Mesendoderm (in vitro differentiated cells): Measurements from ENCODE around the gene DDX49.

Experiments used
- DNase-seq: peaks from one replicate; pipeline ENCODE4 v3.0.0; 2013
- H2AK5ac ChIP-seq: 2 replicates; pipeline ENCODE4 v1.6.1; 2013; ENCODE audit warnings: low read length, inconsistent platforms
- H2BK120ac ChIP-seq: 2 replicates; pipeline ENCODE4 v1.6.1; 2013; ENCODE audit warnings: low read depth, mild to moderate bottlenecking, low read length, moderate library complexity, mixed read lengths
- H2BK15ac ChIP-seq: replicated peaks from 2 replicates; pipeline ENCODE4 v1.6.1; 2013; ENCODE audit warnings: low read depth, mild to moderate bottlenecking, moderate library complexity
- H2BK5ac ChIP-seq: 2 replicates; pipeline ENCODE4 v1.6.1; 2013; ENCODE audit warnings: low read length, inconsistent platforms
- H3K18ac ChIP-seq: 2 replicates; pipeline ENCODE4 v1.6.1; 2013; ENCODE audit warnings: mild to moderate bottlenecking, low read length, mixed read lengths
- H3K23ac ChIP-seq: one replicate; pipeline ENCODE4 v1.6.1; 2013; ENCODE audit warnings: low read length
- H3K27ac ChIP-seq: 2 replicates; pipeline ENCODE4 v1.5.1; 2013; ENCODE audit warnings: low read depth, mild to moderate bottlenecking, inconsistent platforms, low read length, moderate library complexity
- H3K27me3 ChIP-seq: 2 replicates; pipeline ENCODE4 v1.6.1; 2013; ENCODE audit warnings: low read length, control low read depth, mild to moderate bottlenecking, inconsistent platforms; ENCODE audit not compliant: insufficient read depth, poor library complexity
- H3K36me3 ChIP-seq: 2 replicates; pipeline ENCODE4 v1.6.1; 2013; ENCODE audit warnings: low read length, inconsistent platforms; ENCODE audit not compliant: control insufficient read depth, insufficient read depth
- H3K4ac ChIP-seq: one replicate; pipeline ENCODE4 v1.6.1; 2013; ENCODE audit warnings: low read depth, mild to moderate bottlenecking, low read length, moderate library complexity
- H3K4me1 ChIP-seq: 2 replicates; pipeline ENCODE4 v1.6.1; 2013; ENCODE audit warnings: low read depth, low read length, inconsistent platforms; ENCODE audit not compliant: control insufficient read depth
- H3K4me2 ChIP-seq: 2 replicates; pipeline ENCODE4 v1.6.1; 2013; ENCODE audit warnings: low read length
- H3K4me3 ChIP-seq: 2 replicates; pipeline ENCODE4 v1.5.1; 2013; ENCODE audit warnings: mild to moderate bottlenecking, low read length
- H3K56ac ChIP-seq: one replicate; pipeline ENCODE4 v1.6.1; 2013; ENCODE audit warnings: low read length
- H3K79me1 ChIP-seq: 2 replicates; pipeline ENCODE4 v1.6.1; 2013; ENCODE audit warnings: low read length, inconsistent platforms
- H3K79me2 ChIP-seq: 2 replicates; pipeline ENCODE4 v1.6.1; 2013; ENCODE audit warnings: mild to moderate bottlenecking, low read length; ENCODE audit not compliant: control insufficient read depth, insufficient read depth
- H3K9ac ChIP-seq: 2 replicates; pipeline ENCODE4 v1.6.1; 2013; ENCODE audit warnings: low read length, inconsistent platforms
- H4K5ac ChIP-seq: one replicate; pipeline ENCODE4 v1.6.1; 2013; ENCODE audit warnings: low read length
- H4K8ac ChIP-seq: one replicate; pipeline ENCODE4 v1.6.1; 2013; ENCODE audit warnings: low read depth, mild to moderate bottlenecking, control low read depth, low read length, moderate library complexity
- WGBS: extraction: QIAGEN DNeasy Blood & Tissue Kit; methylation state at CpG from one replicate; pipeline ENCODE4 v1.1.7; 2013; ENCODE audit warnings: low lambda C conversion rate, missing lambda C conversion rate; ENCODE audit not compliant: insufficient coverage; ENCODE audit errors: extremely low coverage; 5-methylcytosine and 5-hydroxymethylcytosine counted together

The DDX49 gene

GRCh38 chr19:18903156-18904037, 16.1 kb upstream of the DDX49 start:
- no peak overlapping the region for H4K8ac ChIP-seq
- no peak overlapping the region for H2BK5ac ChIP-seq
- H3K27me3 ChIP-seq, result no peaks in the 10 kb centered on the region
- no peak overlapping the region for H3K9ac ChIP-seq
- H4K5ac ChIP-seq, result no peak overlapping the region
- H3K36me3 ChIP-seq, result peaks cover 2% of the 10 kb centered on the region
- H2BK120ac ChIP-seq, result no peak overlapping the region
- no peak overlapping the region for H3K4me3 ChIP-seq
- H3K23ac ChIP-seq, result no peak overlapping the region
- no CpG with 5 or more reads among the region's 29 CpGs for WGBS
- H3K18ac ChIP-seq, result no peak overlapping the region
- no peaks in the 10 kb centered on the region for H3K79me2 ChIP-seq
- H3K4me2 ChIP-seq, result no peak overlapping the region
- H2AK5ac ChIP-seq, result no peak overlapping the region
- no peak overlapping the region for H3K4ac ChIP-seq
- no peak overlapping the region for H3K27ac ChIP-seq
- H2BK15ac ChIP-seq, result no peak overlapping the region
- H3K4me1 ChIP-seq, result no peaks in the 10 kb centered on the region
- DNase-seq, result no peak
- H3K56ac ChIP-seq, result no peak overlapping the region
- H3K79me1 ChIP-seq, result no peaks in the 10 kb centered on the region

GRCh38 chr19:18904334-18905057, 15.0 kb upstream of the DDX49 start:
- H3K18ac ChIP-seq, result no peak overlapping the region
- H3K36me3 ChIP-seq, result peaks cover 2% of the 10 kb centered on the region
- no peak overlapping the region for H3K4me3 ChIP-seq
- WGBS, result no CpG with 5 or more reads among the region's 25 CpGs
- H4K8ac ChIP-seq, result no peak overlapping the region
- DNase-seq, result no peak
- no peak overlapping the region for H2BK120ac ChIP-seq
- no peak overlapping the region for H3K56ac ChIP-seq
- H2BK15ac ChIP-seq, result no peak overlapping the region
- no peak overlapping the region for H3K9ac ChIP-seq
- no peak overlapping the region for H2AK5ac ChIP-seq
- no peak overlapping the region for H3K23ac ChIP-seq
- no peak overlapping the region for H4K5ac ChIP-seq
- no peaks in the 10 kb centered on the region for H3K79me2 ChIP-seq
- H3K27me3 ChIP-seq, result no peaks in the 10 kb centered on the region
- H3K27ac ChIP-seq, result no peak overlapping the region
- H3K4me1 ChIP-seq, result no peaks in the 10 kb centered on the region
- H2BK5ac ChIP-seq, result no peak overlapping the region
- no peak overlapping the region for H3K4me2 ChIP-seq
- no peak overlapping the region for H3K4ac ChIP-seq
- H3K79me1 ChIP-seq, result no peaks in the 10 kb centered on the region

GRCh38 chr19:18905058-18905456, 14.5 kb upstream of the DDX49 start:
- Histone ChIP-seq H3K27ac (no peak overlapping the region), H4K8ac (no peak overlapping the region), H3K56ac (no peak overlapping the region), H3K79me2 (no peaks in the 10 kb centered on the region), H3K4me3 (no peak overlapping the region), H2AK5ac (no peak overlapping the region), H3K23ac (no peak overlapping the region), H3K4me1 (no peaks in the 10 kb centered on the region), H3K18ac (no peak overlapping the region), H2BK15ac (no peak overlapping the region), H3K4ac (no peak overlapping the region), H3K4me2 (no peak overlapping the region), H2BK120ac (no peak overlapping the region), H3K36me3 (no peaks in the 10 kb centered on the region), H3K9ac (no peak overlapping the region), H4K5ac (no peak overlapping the region), H3K79me1 (no peaks in the 10 kb centered on the region), H3K27me3 (no peaks in the 10 kb centered on the region), H2BK5ac (no peak overlapping the region)
- no CpG with 5 or more reads among the region's 8 CpGs for WGBS
- DNase-seq, result no peak

- DNase-seq, result no peak
- H3K4me1 ChIP-seq, result no peaks in the 10 kb centered on the region
- no peak overlapping the region for H3K27ac ChIP-seq
- no peak overlapping the region for H2BK120ac ChIP-seq
- no peak overlapping the region for H4K8ac ChIP-seq
- no peak overlapping the region for H3K9ac ChIP-seq
- H3K79me1 ChIP-seq, result no peaks in the 10 kb centered on the region
- H3K18ac ChIP-seq, result no peak overlapping the region
- H3K4ac ChIP-seq, result no peak overlapping the region
- no peak overlapping the region for H3K56ac ChIP-seq
- no peak overlapping the region for H3K4me2 ChIP-seq
- H2BK5ac ChIP-seq, result no peak overlapping the region
- H3K79me2 ChIP-seq, result no peaks in the 10 kb centered on the region
- H4K5ac ChIP-seq, result no peak overlapping the region
- H2BK15ac ChIP-seq, result no peak overlapping the region
- no peak overlapping the region for H3K4me3 ChIP-seq
- no peak overlapping the region for H2AK5ac ChIP-seq
- no peaks in the 10 kb centered on the region for H3K27me3 ChIP-seq
- H3K23ac ChIP-seq, result no peak overlapping the region
- no CpG with 5 or more reads among the region's 26 CpGs for WGBS
- peaks cover 1% of the 10 kb centered on the region for H3K36me3 ChIP-seq
Observed at GRCh38 chr19:18905513-18906236, 13.8 kb upstream of the DDX49 start.

GRCh38 chr19:18906605-18907519, 12.7 kb upstream of the DDX49 start:
- Histone ChIP-seq H3K4me3 (no peak overlapping the region), H3K79me2 (no peaks in the 10 kb centered on the region), H2BK15ac (no peak overlapping the region), H3K9ac (no peak overlapping the region), H2BK120ac (no peak overlapping the region), H3K18ac (no peak overlapping the region), H3K36me3 (peaks cover 3% of the 10 kb centered on the region), H3K56ac (no peak overlapping the region), H3K27ac (no peak overlapping the region), H3K27me3 (no peaks in the 10 kb centered on the region), H3K4me1 (no peaks in the 10 kb centered on the region), H4K5ac (no peak overlapping the region), H2BK5ac (no peak overlapping the region), H4K8ac (no peak overlapping the region), H3K4me2 (no peak overlapping the region), H2AK5ac (no peak overlapping the region), H3K4ac (no peak overlapping the region), H3K23ac (no peak overlapping the region), H3K79me1 (no peaks in the 10 kb centered on the region)
- no CpG with 5 or more reads among the region's 36 CpGs for WGBS
- DNase-seq, result no peak
